Raji (cell line): ENCODE data around the gene FNDC4.

Experiments
- POLR2A ChIP-seq: IDR thresholded peaks from 2 replicates; pipeline ENCODE4 v1.6.1; 2011; ENCODE audit warnings: low read depth, low read length, control low read depth; ENCODE audit not compliant: insufficient read depth

FNDC4 gene

DNA sequence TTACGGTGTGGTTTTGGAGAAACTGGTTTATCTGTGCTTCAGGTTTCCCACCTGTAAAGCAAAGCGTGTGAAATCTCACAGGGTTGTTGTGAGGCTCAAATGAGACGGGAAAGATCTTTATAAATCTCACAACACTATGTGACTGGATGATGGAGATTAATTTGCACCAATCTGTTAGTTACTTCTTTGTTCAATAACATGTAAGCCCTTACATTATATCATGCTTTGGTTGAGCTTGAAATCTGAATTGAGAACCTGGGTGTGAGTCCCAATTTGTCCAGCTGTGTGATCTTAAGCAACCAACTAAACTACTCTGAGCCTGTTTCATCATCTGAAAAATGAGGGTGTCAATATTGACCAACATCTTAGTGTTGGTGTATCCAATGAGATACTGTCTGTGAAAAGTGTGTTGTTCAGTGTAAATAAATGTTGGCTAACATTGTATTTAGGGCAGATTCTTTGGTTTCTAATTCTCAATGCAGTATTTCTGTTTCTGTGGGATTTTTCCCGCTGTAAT lies 898 bp upstream of the FNDC4 start:
- no peak for TF ChIP-seq POLR2A

DNA sequence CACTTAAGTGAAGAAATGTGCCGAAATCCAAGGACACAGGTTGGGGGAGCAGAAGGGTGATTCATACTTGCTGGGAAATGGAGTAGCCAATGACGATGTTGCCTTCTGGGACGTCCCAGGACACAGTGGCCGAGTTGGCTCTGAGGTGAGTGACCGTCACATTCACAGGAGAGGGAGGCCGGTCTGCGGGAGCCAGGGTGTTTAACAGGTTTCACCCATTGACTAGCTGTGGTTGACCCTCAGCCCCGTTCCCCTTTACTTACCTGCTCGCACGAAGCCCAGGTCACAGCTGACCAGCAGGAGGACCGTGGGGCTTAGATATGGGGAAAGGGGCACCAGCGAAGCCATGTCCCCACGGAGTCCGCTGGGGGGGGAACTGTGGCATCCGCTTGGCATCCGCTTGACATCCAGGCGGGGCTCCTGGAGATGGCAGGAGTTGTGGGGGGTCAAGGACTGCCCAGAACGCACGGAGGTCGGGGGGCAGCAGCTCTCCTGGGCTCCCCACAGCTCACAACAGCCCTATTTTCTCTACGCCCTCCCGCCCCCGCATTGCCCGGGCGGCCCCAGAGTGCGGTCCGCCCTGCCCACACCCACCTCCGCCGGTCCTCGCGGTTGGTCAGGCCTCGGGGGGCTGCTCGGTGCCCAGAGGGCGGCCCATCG lies 586 bp downstream of the FNDC4 start:
- no peak for TF ChIP-seq POLR2A

DNA sequence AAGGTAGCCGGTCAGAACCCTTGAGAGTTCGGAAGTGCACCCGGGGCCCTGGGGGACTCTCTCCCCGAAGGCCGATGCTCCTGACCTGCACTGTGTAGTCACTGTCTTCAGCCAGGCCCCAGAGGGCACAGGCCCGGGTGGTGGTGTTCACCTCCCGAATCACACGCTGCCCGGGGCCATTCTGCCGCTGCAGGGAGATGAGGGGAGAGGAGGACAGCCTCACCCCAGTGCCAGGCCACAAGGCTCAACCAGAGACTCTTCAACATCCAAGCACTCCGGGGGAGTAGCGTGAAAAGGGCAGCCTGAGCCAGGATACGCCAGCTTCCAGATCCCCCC lies 1.1 kb downstream of the FNDC4 start:
- no peak for TF ChIP-seq POLR2A

DNA sequence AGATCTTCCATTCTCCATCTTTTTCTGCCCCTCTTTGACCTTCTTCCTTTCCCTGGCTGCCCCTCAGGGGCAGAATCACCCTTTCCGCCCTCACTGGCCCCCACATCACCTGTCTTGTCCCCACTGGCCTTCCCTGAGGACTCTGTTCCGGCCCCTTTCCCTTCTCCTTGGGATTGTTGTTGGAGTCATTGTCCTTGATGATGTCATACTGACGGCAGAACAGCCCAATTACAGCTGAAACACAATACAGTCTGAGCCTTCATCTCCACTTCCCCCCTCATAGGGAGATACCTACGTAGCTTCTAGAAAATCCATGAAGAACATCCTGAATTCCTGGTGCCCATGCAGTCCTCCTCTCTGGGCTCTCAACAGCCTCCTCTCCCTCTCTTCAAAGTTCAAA lies 2.4 kb downstream of the FNDC4 start:
- TF ChIP-seq POLR2A = no peak

DNA sequence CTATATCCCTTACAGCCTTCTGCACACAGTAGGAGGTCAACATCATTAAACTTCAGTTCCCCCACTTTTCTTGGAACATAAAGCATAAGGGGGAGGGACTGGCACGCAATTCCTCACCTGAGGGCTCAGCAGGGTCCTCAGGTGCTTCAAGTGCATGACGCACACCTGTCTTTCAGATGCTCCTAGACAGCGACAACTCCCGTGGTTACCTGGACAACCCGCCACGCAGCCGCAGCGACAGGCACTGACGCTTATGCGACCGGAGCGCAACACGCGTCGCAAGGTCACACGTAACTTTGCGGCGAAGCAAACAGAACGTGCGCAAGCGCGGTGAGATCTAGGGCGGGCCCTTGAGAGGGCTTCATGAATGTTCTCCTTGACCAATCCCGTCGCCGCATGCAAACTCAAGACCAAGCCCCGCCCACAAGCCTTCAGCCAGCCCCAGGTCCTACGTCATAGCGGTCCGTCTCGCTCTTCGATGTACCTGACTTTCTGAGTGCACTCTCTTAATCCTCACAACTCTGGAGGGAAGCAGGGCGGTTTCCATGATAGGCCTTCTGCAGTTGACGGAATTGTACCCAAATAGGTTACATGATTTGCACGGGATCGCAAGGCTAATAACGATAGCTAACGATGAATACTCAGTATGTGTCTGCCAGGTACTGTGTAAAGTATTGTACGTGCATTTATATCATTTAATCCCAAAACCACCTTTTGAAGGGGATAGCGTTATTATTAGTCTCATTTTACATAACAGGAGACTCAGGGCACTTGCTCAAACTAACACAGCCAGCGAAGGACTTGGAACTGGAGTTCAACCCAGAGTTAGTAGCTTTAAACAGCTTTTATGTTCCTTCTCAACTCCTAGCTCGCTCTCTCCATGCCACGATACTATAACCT lies 5.3 kb downstream of the FNDC4 start, which contains the start of gene IFT172:
Gene IFT172, minus strand, starts transcription at position 246 of the 900 bp plus-strand sequence. Its CDS starts 90 bp downstream, at position 156.
- peak; percentile 70 for TF ChIP-seq POLR2A

DNA sequence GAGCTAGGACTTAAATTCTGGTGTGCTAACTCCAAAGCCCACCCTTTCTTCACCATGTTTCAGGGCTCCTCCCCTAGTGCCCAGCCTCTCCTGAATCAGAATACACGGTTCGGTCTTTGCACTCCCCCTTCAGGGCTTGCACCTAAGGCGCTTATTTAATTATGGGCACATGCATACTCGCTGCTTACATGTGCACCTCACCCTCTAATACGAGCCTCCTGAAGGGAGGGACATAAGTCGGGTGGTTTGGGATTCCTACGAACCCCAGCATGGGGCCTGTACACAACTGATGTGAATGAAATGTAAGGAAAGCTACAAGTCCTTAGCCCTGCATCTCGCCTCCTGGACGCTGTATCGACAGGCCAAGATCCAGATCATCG lies 5.9 kb downstream of the FNDC4 start:
- no peak for TF ChIP-seq POLR2A

DNA sequence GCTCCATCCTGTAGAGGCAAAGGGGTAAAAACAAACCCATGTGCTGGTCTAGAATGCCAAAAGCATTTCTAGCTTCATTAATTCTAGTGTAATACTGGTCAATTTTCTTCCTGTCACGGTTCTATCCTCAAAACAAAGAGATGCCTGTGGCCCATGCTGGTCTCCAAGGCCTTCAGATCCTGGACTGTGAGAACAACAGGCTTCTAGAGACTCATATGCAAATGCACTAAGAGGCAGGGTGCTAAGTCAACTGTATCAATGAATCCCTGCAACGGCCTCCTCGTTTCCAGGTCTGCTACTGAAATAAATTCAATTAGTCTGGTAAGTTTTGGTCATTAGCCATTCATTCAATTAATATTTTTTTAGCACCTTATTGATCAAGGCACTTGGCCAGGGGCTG lies 9.5 kb downstream of the FNDC4 start:
- TF ChIP-seq POLR2A = no peak

DNA sequence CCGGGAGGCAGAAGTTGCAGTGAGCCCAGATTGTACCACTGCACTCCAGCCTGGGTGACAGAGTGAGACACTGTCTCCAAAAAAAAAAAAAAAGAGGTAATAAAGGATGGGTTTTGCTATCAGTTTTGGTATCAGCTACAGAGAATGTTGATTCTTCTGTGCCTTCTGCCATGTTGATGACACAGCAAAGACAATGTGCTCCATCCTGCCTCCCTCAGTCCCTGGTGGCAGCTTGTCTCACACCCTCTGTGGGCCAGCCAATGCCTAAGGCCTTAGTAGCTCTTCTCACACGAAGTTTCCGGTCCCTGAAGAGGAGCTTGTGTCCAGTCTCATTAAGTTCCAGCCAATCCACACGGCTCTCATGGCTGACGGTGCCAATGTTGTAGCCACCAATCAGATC lies 23.0 kb downstream of the FNDC4 start:
- no peak for TF ChIP-seq POLR2A

DNA sequence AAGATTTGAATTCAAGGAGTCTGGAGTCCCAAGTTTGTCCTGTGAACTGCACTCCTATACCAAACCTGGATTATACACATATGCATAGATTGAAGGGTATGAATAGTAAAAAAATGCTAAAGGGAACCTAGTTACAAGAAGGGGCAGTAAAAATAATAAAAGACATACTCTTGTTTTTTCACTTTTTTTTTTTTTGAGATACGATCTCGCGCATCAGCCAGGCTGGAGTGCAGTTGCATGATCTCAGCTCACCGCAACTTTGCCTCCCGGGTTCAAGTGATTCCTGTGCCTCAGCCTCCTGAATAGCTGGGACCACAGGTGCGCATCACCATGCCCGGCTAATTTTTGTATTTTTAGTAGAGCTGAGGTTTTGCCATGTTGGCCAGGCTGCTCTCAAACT lies 30.6 kb downstream of the FNDC4 start:
- no peak for TF ChIP-seq POLR2A

DNA sequence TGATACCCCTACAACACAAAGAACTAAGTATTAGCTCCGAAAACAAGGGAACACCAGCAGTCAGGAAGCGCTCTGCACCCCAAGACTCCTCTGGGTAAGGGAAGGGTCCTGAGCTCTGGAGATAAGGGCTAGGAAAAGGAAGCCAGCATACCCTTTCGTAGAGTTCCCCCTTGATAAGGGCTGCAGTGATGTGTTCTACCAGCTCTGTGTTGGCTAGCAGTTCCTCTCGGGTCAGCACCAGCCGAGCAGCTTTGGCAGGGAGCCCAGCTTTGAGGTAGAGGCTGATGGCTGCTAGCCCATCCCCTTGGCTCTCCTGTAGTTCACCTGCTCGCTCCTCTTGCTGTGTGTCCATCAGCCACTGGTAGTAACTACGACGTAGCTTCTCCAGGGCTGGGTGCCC lies 33.9 kb downstream of the FNDC4 start:
- TF ChIP-seq POLR2A = no peak

DNA sequence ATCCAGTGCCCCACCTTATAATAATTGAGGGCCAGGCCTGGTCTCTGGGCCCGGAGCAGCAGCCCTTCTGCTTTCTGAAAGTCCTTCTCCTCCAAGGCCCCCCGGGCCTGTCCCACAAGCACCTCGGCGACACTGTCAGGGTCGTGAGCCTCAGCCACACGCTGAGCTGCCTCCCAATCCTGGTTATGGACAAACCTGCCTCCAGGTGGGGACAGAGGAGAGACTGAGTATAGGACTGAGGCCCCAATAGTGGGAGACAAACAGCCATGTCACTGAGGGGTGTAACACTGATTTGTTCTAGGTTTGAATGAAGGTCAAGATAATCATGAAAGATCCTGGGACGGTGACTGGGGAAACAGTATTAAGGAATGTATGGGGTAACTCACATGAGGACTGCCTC lies 41.0 kb downstream of the FNDC4 start:
- no peak for TF ChIP-seq POLR2A

DNA sequence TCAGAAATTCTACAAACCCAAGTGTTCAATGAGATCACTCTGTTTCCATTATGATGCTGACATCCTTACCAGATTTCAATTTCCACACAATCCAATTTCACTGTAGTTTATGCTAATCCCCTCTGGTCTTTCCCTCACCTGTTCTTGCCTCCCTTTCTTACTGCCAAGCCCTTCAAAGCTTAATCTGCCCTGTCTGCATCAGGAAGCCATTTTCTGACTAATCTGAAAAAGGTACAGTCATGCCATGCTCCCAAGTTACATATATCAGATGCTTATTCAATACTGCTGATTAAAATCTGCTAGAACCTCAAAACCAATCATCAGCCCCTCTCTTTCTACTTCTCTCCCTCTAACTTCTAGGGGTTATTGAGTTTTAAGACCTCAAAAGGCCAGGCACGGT lies 43.9 kb downstream of the FNDC4 start:
- no peak for TF ChIP-seq POLR2A

DNA sequence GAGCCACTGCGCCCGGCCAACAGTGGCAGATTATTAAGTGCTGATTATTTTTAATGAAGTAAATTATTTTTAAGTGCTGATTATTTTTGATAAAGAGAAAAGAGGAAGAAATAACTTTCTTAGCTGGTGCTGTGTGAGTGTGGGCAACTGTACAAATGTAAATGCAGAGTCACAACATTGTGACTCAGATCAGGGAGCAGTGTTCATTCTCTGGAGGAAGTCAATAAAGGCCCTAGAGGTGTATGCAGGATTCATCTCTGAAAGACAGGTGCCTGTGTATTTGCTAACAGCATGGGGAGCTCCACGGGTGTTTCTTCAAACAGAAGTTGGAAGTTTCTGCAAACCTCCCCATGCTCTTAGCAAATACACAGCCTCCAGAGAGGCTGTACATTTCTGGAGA lies 46.6 kb downstream of the FNDC4 start:
- TF ChIP-seq POLR2A = no peak

DNA sequence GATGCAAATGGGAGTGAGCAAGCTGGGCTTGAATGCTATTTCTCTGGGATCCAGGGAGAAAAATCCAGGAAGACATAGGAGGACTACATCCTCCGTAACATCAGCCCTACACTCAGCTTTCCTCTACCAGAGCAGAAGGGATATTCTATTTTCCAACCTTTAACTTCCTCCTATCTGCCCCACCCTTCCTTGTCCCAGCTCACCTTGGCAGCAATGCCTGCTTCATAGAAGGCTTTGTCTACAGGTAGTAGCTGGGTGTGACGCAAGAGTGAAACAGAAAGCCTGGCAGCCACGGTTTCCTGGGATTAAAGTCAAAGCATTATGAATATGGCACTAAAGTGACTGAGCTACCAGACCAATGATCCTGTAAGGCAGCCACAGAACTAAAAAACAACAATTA lies 48.9 kb downstream of the FNDC4 start:
- TF ChIP-seq POLR2A = no peak

DNA sequence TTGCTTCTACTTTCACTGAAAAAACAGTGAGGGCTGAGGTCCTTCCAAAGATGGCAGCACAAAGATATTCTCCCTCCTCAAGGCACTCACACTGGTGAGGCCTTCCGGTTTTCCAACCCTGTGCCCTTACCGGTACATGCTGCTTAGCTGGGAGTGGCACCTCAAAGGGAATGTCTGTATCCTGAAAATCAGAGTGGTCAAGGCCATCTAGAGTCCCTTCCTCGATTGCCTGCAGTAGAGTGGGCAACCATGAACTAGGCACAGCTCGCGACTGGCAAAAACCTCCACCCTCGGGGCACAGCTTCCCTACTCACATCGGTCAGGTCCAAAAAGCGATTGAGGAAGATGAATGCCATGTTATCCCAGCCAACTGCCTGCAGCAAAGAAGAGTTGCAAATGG lies 49.4 kb downstream of the FNDC4 start:
- TF ChIP-seq POLR2A = no peak

DNA sequence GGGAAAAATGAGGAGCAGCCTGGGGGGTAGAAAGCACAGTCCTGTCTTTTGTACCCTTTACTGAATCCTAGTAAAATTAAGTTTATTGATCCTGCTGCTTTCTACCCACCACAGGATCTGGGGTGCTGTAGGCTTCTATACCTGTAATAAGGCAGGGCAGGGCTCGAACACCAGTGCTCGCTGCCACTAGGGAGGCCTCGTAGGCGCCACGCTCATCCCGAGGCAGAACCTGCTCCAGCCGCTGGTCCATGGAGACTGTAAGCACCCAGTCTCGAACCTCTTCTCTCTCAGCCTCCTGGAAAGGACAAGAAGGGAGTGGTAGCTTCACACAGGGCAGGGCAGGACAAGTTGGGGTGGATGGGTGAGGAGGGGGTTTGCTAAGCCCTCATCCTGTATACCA lies 49.8 kb downstream of the FNDC4 start:
- TF ChIP-seq POLR2A = no peak
